Pancreas (tissue), 10 donors: ENCODE results near the gene ACOXL. TPM values are rescaled to one million over a fixed set of nuclear protein-coding genes. Genes with fewer than 3 reads are reported as not detected.

ENCODE experiments used
- ATAC-seq, 4 donors: fragments of 200-7000 bp; cut with Tn5 transposase; one replicate each; pipeline versions ENCODE4 v1.8.0 to v1.9.1; 2020; ENCODE audit warnings: mild to moderate bottlenecking in 4 of 4, moderate library complexity in 4 of 4
- DNase-seq, 6 donors: peaks; one replicate each; pipeline ENCODE4 v3.0.0-alpha.2; 2020
- FAIRE-seq: peaks from 2 replicates; lab custom pipeline; 2012; peaks lifted over from hg19 to GRCh38; lab: Jason Lieb, UNC
- H3K27ac ChIP-seq, 4 donors: fragments of 200-600 bp; sonication (generic); 1 replicate in 3 of 4; 2 replicates in 1 of 4; pipeline versions ENCODE4 v1.5.0 to v1.8.0; 2020
- H3K27me3 ChIP-seq, 4 donors: fragments of 200-600 bp; one replicate each; pipeline ENCODE4 v1.8.0; 2021
- H3K36me3 ChIP-seq, 3 donors: fragments of 200-600 bp; sonication (generic) in 1 of 3; one replicate each; pipeline versions ENCODE4 v1.5.0 to v1.8.0; 2020 to 2021
- H3K4me1 ChIP-seq, 3 donors: fragments of 200-600 bp; one replicate each; pipeline ENCODE4 v1.8.0; 2021
- H3K4me3 ChIP-seq, 4 donors: fragments of 200-600 bp; sonication (generic) in 2 of 4; one replicate each; pipeline versions ENCODE4 v1.5.0 to v1.8.0; 2020 to 2021
- H3K9me3 ChIP-seq, 4 donors: fragments of 200-600 bp; one replicate each; pipeline ENCODE4 v1.8.0; 2021
- WGBS, 2 donors: extraction: QIAGEN DNeasy Blood & Tissue Kit; methylation state at CpG; one replicate each; pipeline ENCODE4 v1.1.7; 2013; 5-methylcytosine and 5-hydroxymethylcytosine counted together
- intact Hi-C, 3 donors: fragments of 100-400 bp; cut with DNase I; formaldehyde crosslinking; loops; one replicate each; pipeline versions ENCODE4 v1.11.1 to v1.14.2; 2022
- polyA plus RNA-seq, 2 donors: library from polyadenylated mRNA; stranded (reverse); fragments of 200-250 nt; gene quantifications; one replicate each; pipeline ENCODE4 v1.2.3, GENCODE V29; 2013
- total RNA-seq, 6 donors: library from RNA; stranded (reverse); fragmentation: NEBNext Ultra II Directional in 4 of 6; extraction: Animal tissue kit (Norgen Biotek cat#: 25700) in 4 of 6; gene quantifications; one replicate each; pipeline versions ENCODE4 v1.2.1 to v1.2.4, GENCODE V29; 2021 to 2023
- TF ChIP-seq, protein P1 (sequence below), 4 donors: fragments of 200-600 bp; sonication (generic) in 3 of 4; IDR thresholded peaks; one replicate each; pipeline versions ENCODE4 v1.5.0 to v1.8.0; 2021; ENCODE audit warnings: antibody characterized with exemption in 4 of 4
- donor health status: healthy with polysubstance abuse.
- donor health status: DM: no; HTN: no; CAD: no; lungs with moderate emphysema.
- donor health status: DM: no; HTN: no; CAD: no.
- donor health status: control.
- donor health status: control.
- donor health status: Bipolar disorder and iron deficiency.
- donor health status: DM: yes; HTN: yes; CAD: no.
- donor health status: DM: no; HTN: no; CAD: no.
- donor health status: DM: no; HTN: no; CAD: no.
- donor health status: DM: yes; HTN: yes; CAD: no.

The ACOXL gene
- total and polyA plus RNA-seq, 8 donors = 0.06 to 0.75 (median 0.21) TPM; not detected in 2

DNA sequence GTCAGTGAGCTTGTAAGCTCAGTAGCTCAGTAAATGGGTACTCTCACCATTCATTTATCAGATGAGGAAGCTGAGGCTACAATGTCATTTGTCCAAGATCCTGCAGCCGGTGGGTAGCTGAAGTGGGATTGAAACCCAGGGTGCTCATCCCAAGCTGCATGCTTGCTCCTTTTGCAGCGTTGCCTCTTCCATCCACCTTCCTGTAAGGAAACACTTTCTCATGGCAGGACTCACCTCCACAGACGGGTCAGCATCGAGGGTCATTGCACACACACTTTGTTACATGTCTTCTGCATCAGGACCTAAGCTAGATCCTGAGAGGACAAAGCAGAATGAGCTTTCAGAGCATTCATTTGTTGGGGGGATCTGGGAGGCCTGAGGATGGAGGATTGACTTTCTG is 60.7 kb downstream of the ACOXL start:
- TF ChIP-seq, protein P1, sequence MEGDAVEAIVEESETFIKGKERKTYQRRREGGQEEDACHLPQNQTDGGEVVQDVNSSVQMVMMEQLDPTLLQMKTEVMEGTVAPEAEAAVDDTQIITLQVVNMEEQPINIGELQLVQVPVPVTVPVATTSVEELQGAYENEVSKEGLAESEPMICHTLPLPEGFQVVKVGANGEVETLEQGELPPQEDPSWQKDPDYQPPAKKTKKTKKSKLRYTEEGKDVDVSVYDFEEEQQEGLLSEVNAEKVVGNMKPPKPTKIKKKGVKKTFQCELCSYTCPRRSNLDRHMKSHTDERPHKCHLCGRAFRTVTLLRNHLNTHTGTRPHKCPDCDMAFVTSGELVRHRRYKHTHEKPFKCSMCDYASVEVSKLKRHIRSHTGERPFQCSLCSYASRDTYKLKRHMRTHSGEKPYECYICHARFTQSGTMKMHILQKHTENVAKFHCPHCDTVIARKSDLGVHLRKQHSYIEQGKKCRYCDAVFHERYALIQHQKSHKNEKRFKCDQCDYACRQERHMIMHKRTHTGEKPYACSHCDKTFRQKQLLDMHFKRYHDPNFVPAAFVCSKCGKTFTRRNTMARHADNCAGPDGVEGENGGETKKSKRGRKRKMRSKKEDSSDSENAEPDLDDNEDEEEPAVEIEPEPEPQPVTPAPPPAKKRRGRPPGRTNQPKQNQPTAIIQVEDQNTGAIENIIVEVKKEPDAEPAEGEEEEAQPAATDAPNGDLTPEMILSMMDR (IDR thresholded peaks at IDR 0.05) = no peak
- intact Hi-C loops = no loop called here
- FAIRE-seq (no peak), DNase-seq (no peak), ATAC-seq (no peak)
- H3K9me3 ChIP-seq = no peaks in the 10 kb centered on the region
- no peak overlapping the region for H3K27ac ChIP-seq
- H3K36me3 ChIP-seq = no peaks in the 10 kb centered on the region
- WGBS, 2 donors = 69 to 75% methylated on average over 4 of the region's 4 CpGs
- no peak overlapping the region for H3K4me3 ChIP-seq
- peaks cover 0 to 34% (median 0%) of the 10 kb centered on the region in 4 donors for H3K27me3 ChIP-seq
- peaks cover 0 to 4% (median 0%) of the 10 kb centered on the region in 3 donors for H3K4me1 ChIP-seq

DNA sequence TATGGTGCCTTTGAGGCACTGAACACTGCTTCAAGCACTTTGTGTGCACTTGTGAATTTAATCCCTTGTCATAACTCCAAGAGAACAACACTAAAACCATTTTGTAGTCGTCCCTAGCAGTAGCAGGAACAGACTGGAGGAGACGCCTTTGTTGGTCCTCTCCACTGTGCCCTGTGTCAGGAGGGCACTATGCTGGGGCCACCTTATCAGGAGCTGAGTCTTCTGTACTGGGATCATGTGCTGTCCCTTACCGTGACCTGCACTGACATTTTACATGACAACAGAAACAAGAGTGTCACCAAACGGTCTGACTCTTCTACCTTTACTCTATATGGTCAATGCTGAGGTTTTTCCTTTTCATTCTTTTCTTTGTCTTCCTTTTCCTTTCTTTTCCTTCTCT is 62.0 kb downstream of the ACOXL start:
- FAIRE-seq = no peak
- ATAC-seq = no peak
- DNase-seq = no peak
- intact Hi-C loops = no loop called here
- WGBS, 2 donors = 46 to 62% methylated on average over 4 of the region's 4 CpGs
- TF ChIP-seq, protein P1 (IDR thresholded peaks at IDR 0.05) = no peak
- Histone ChIP-seq H3K9me3 (no peaks in the 10 kb centered on the region), H3K4me1 (peaks cover 0 to 4% (median 0%) of the 10 kb centered on the region in 3 donors), H3K27ac (no peak overlapping the region), H3K27me3 (peaks cover 0 to 43% (median 0%) of the 10 kb centered on the region in 4 donors), H3K4me3 (no peak overlapping the region), H3K36me3 (no peaks in the 10 kb centered on the region)

DNA sequence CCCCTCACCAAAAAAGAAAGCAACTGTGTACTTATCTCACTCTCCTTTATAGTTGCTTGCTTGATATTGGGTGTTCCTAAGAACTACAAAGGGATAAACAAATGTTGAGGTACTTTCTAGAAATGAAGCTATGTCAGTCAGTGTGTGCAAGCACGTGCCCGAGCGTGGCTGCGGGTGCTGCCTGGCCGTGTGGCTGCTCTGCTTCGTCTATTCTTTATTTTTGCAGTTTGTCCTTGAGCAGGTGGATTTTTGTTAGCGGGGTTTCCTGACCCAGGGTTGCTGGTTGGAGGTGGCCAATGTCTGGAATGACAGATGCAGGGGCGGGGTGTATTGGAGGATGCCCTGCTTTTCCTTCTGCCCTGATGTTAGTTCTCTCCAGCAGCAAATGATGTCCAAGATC is 62.6 kb downstream of the ACOXL start:
- Histone ChIP-seq H3K9me3 (no peaks in the 10 kb centered on the region), H3K4me3 (no peak overlapping the region), H3K36me3 (no peaks in the 10 kb centered on the region), H3K27ac (no peak overlapping the region), H3K27me3 (peaks cover 0 to 48% (median 0%) of the 10 kb centered on the region in 4 donors), H3K4me1 (peaks cover 0 to 4% (median 0%) of the 10 kb centered on the region in 3 donors)
- WGBS, 2 donors = 53 to 54% methylated on average over 8 of the region's 8 CpGs
- DNase-seq = no peak
- TF ChIP-seq, protein P1 (IDR thresholded peaks at IDR 0.05) = no peak
- ATAC-seq = no peak
- no peak for FAIRE-seq
- intact Hi-C loops = no loop called here

DNA sequence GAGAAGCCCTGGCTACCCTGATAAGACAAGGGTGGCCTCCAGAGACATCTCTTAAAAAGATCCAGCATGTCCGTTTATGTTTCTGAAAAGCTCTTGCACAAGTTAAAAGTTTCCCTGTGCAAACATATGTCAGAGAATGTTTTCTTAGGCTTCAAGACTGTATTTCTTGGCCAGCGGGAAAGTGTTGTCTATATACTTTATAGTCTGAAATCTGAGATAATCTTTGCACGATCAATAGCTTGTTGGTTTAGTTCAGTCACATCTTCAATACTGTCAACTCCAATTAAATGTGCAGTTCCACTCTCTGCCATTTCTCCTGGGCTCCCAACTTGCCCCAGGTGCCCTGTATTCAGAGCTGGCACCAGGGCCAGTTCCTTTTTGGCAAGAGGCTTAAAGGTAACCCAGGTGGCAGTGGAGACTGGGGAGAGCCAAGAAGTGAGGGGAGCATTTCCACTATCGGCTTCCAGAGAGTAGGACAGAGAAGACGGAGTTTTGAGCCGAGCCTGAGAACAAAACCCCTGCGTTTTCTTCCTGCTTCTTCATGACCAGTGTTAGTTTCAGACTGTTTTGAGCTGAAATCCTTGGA is 64.4 kb downstream of the ACOXL start:
- DNase-seq (peak in 2 of 6 donors; percentile 12 to 21), FAIRE-seq (no peak), ATAC-seq (peak; percentile 40 to 88 (median 73))
- Histone ChIP-seq H3K9me3 (no peaks in the 10 kb centered on the region), H3K36me3 (no peaks in the 10 kb centered on the region), H3K4me3 (no peak overlapping the region), H3K27me3 (peaks cover 0 to 52% (median 0%) of the 10 kb centered on the region in 4 donors), H3K27ac (no peak overlapping the region), H3K4me1 (peaks cover 0 to 4% (median 0%) of the 10 kb centered on the region in 3 donors)
- 36 to 45% methylated on average over 7 of the region's 7 CpGs for WGBS, 2 donors
- intact Hi-C loops = no loop called here
- TF ChIP-seq, protein P1 (IDR thresholded peaks at IDR 0.05) = no peak

DNA sequence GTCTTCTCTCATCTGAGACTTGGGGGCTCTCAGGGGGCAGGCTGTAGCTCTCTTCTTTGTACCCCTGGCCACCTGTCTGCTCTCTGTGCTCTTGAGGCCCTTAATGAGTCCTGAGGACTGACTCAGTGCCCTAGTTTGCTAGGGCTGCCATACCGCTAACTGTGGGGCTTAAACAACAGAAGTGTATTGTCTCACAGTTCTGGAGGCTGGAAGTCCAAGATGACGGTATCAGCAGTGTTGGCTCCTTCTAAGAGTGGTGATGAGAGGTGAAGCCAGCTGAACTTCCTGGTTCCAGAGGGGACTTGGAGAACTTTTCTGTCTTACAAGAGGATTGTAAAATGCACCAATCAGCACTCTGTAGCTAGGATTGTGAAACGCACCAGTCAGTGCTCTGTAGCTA is 67.0 kb downstream of the ACOXL start:
- H3K27me3 ChIP-seq = peaks cover 0 to 32% (median 4%) of the 10 kb centered on the region in 4 donors
- intact Hi-C loops = no loop called here
- 85 to 89% methylated on average over 3 of the region's 3 CpGs for WGBS, 2 donors
- H3K36me3 ChIP-seq = no peaks in the 10 kb centered on the region
- ATAC-seq (no peak), DNase-seq (no peak), FAIRE-seq (no peak)
- TF ChIP-seq, protein P1 (IDR thresholded peaks at IDR 0.05) = no peak
- no peaks in the 10 kb centered on the region for H3K9me3 ChIP-seq
- H3K4me1 ChIP-seq = peaks cover 0 to 4% (median 0%) of the 10 kb centered on the region in 3 donors
- H3K4me3 ChIP-seq = no peak overlapping the region
- H3K27ac ChIP-seq = no peak overlapping the region
